ENCODE results near the gene PARD3B.

- no peak for TF ChIP-seq CTCF (IDR thresholded peaks at IDR 0.05; ENCODE audit: insufficient read depth, low read length)
- TF ChIP-seq REST (IDR thresholded peaks at IDR 0.05; ENCODE audit: insufficient replicate concordance, low read depth) = no peak
- TF ChIP-seq GABPA (IDR thresholded peaks at IDR 0.05; ENCODE audit: low read depth) = no peak
- no peak for TF ChIP-seq POLR2AphosphoS5 (IDR thresholded peaks at IDR 0.05; ENCODE audit: low read depth)
Measured at GRCh38 chr2:204909791-204910190, 364.5 kb downstream of the PARD3B start.
